DMS79 (cell line): Measurements from ENCODE around the gene PDHX.
"Not testable (repeated sequence)": the region's sequence is repeated elsewhere in the genome, so short reads cannot be mapped to it uniquely, and the experiment has no call there.

Experiments
- DNase-seq: peaks from one replicate; lab custom pipeline; 2025; lab: John Stamatoyannopoulos, UW

The PDHX gene

DNA sequence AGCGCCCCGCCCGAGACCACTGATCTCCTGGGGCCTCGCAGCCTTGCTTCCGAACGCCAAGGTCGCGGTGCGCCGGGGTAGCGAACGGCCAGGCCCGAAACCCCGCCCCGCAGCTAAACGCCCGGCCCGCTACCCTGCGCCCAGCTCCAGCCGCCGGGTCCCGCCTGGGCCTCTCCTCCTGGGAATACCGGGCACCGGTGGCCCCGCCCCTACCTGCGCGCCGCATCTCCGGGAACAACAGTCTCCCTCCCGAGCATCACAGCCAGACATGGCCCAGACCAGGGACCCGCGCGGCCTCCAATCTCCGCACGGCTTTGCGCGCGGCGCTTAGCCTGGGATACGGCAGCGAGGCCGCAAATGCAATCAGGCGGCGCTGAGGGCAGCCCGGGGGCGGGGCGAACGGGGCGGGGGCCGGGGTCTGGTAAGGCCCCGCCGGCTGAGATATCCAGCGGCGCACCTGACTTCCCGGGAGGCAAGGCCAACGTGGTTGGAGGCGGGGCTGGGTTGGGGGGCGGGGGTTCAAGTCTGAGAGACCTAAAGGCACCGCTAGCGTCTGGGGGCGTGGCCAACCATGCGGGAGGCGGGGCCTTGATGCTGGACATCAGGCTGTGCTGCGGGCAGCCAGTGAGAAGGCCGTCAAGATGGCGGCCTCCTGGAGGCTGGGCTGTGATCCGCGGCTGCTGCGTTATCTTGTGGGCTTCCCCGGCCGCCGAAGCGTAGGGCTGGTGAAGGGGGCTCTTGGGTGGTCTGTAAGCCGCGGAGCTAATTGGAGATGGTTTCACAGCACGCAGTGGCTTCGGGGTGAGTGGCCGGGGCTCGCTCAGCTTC is at the start of gene PDHX, which contains the start of gene APIP:
Gene PDHX (plus strand): TSS at position 604 of the 828 bp plus-strand sequence. CDS start 38 bp downstream, at position 642.
Gene APIP (minus strand): TSS at position 365 of the 828 bp plus-strand sequence. CDS start 95 bp downstream, at position 270.
- peak; percentile 97 for DNase-seq

DNA sequence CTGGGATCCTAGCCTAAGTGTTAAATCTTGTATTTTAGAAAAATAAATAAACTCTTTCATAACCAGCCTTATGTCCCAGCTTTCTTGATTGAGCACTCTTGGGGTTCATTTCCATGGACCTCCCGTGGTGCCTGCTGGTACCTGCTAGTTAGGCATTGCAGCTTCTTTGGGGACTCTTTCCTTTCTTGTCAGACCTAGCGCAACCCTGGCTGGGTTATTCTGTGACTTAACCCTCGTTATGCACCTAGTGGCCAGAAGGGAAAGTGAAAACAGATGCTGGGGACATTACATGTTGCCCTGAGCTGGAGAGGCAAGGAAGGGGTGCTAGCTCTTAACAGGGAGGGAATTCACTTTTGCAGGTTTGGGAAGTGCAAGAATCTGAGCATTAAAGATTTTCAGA is 47.0 kb upstream of the PDHX start:
- no peak for DNase-seq

DNA sequence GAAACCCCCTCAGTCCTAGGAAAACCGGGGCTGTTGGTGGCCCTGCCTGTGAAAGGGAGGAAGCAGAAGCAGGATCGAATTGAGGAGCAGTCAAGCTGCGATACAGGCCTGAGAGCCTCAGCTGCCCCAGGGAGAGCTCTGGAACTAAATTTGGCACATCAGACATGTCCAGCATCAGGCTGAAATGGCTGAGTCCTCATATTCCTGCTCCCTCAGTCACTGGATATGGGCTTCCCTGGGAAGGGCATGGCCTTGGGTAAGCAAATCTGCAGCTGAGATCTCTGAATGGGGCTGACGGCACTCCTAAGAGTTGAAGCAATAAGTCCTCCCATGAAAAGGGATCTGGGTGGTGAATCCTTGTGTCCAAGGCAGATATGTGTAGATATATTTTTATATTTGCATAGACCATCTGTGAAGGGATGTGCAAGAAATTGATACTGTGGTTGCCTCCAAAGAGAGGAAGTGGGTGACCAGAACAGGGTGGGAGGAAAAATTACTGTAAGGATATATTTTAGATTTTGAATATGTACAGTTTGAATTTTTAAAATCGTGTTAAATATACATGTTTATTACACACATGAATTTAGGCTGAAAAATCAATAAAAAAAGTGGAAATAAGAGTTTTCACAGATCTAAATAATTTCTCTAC is 45.7 kb upstream of the PDHX start:
- no peak for DNase-seq

DNA sequence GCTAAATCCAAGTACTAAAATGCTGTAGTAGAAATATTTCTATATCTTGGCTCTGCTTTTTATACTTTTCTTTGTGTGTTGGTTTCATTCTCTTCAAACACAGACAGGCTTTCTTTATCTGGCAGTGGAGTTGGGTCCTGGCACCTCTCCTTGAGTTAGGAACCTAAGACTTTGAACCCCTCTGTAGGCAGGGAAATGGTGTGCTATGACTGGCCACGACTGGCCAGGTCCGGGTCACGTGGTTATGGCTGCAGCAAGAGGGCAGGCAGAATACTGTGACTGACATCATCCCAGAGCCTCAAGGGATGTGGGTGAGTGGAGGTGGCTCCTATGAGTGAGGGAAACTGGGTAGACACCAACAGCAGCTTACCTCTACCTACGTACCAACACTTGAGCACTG is 42.2 kb upstream of the PDHX start:
- DNase-seq: no peak

DNA sequence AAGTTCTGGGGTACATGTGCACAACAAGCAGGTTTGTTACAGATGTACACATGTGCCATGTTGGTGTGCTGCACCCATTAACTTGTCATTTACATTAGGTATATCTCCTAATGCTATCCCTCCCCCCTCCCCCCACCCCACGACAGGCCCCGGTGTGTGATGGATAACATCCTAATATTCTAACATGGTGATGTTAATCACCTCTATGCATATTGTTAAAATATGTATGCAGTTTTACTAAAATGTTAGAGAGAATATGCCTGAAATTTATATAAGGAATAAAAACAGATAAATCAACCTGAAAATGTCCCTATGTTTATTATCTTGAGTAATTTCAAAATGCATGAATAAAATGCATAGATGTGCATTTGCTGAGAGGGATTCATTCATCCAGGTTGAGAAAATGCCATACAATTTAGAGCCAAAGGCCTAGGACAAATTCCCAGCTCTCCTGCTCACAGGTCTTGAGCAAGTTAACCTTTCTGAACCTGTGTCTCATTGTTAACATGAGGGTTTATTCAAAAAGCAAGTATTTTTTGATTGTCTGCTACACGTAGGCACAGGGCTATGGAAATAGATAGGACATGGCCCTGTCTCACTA is 38.9 kb upstream of the PDHX start:
- no peak for DNase-seq

DNA sequence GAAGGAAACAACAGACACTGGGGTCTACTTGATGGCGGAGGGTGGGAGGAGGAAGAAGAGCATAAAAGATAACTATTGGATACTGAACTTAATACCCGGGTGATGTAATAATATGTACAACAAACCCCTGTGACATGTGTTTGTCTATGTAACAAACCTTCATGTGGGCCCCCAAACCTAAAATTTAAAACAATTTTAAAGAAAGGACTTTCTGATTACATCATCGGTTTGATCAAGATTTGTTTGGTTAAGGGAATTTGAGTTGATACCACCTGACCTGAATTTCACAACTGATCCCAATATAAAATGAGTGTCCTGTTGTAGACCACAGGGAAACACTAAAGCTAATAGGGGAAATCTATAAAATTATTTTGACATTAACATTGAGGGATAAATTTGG is 34.5 kb upstream of the PDHX start:
- DNase-seq: no peak

DNA sequence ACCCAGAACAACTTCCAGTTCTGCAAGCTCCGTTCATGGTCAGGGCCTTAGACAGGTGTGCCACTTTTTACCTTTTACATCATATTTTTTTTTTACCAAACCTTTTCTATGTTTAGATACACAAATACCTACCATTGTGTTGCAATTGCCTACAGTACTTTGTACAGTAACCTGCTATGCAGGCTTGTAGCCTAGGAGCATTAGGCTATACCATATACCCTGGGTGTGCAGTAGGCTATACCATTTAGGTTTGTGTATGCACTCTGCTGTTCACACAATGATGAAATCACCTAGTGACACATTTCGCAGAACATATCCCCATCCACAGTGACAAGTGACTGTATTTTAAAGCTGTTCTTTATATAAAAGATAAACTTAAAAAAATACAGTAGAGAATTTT is 29.8 kb upstream of the PDHX start:
- no peak for DNase-seq

DNA sequence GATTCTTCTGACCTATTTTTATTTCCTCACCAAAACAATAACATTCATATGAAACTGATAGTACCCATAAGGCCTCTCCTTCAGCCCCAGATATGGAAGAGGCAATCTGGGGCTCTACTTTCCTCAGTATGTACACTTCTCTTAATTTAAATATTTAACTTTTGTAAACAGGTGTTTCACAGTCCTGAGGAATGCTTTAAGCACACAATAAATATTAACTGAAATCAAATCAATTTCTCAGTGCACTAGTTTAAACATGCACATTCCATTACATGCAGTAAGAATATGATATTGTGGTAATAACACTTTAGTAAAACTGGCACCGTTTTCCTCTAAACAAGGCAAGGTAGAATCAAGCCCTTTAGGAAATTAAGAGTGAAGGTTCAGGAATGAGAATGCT is 29.2 kb upstream of the PDHX start:
- DNase-seq: no peak

DNA sequence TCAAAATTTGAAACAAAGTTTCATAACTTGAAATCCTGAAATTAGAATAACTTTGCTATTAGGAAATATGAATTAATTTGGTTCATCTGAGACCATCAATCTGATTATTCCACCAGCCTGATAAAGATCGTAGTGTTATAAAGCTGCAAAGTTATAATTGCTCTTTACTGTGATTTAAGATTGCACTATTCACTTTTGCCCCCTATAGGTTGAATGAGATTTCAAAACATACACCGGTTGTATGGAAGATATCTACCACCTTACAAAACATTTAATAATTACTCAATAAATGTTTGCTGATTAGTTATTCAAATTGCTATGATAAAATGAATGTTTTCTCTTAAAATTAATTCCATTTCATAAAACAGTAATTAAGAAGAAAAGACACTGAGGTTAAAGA is 26.3 kb upstream of the PDHX start:
- DNase-seq: no peak

DNA sequence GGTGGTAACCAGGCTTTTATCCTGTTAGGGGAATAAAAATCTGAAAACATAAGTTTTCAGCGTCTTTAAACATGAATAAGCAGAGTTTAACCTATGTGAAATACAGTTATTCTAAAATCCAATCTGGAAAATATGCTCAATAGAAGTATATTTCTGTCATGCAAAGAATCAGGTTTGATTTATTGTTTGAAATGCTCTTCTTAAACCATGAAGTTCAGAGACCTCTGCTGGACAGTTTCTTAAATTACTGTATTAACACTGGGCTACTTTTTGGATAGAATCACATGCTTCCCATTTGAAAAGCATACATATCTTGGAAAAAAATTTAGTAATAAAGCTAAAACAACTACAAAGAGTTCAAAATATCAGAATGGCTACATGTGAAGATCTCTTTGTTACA is 25.6 kb upstream of the PDHX start:
- peak; percentile 6 for DNase-seq

DNA sequence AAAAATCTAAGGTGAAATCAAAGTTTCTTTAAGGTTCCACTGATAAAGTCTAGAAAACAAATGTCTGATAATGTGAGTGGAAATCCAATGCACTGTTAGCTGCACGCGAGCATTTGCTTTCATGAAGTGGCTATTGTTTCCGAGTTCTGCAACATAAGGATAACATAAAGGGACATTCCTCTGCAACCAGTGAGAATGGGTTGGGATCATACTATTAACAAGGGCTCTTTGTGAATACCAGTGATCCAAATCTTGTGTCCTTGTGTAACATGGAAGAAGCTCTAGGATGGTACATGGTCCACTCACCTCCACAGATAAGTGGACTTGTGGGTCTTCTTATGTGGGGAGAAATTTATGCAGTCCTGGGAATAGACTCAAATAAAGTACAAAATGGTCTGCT is 24.8 kb upstream of the PDHX start:
- no peak for DNase-seq

DNA sequence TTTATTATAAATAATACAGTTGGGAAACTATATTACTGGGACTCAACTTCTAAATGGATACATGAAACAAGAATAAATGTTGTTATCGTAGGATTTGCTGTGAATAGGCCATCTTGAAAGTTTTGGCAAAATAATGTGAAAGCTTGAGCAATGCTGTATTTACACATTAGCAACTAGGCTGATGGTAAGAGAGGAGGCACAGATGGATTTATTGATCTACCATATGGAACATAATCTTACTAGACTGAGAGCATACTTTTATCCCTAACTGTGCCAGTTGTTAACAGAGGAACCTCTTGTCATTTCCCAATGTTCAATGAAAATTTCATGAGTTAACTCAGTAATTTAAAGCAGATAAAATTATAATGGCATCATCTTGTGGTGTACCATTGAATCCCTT is 23.0 kb upstream of the PDHX start:
- no peak for DNase-seq

DNA sequence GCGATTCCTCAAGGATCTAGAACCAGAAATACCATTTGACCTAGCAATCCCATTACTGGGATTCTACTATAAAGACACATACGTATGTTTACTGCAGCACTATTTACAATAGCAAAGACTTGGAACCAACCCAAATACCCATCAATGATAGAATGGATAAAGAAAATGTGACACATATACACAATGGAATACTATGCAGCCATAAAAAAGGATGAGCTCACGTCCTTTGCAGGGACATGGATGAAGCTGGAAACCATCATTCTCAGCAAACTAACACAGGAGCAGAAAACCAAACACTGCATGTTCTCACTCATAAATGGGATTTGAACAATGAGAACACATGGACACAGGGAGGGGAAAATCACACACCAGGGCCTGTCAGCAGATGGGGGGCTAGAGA is 20.2 kb upstream of the PDHX start:
- DNase-seq: not testable (repeated sequence)

DNA sequence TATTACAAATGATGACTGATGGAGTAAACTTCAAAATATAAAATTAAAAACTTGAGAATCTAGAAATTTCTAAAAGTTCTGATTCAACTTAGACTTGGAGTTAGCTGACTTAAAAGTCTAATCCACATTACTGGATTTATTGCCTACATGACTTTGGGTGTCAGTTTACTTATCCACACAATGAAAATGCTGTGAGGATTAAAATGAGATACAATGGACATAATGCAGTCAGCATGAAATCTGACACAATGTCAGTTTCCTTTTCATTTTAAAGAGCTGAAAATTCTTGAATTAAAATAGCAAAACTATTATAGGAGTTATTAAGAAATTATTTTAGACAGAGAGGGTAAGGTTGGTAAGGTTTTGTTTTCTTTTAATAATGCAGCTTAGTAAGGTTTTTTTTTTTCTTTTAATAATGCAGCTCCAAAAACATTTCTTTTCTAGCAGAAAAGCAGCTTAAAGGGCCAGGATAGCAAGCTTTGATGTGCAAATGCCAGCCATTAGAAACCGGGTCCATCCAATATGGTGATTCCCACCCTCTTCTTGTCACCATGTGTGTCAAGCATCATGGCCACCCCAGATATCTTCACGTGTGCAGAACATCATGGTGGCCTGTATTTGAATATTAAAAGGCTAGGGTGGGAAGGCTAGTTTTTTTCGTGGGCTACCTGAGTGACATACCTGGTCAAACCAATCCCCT is 19.1 kb upstream of the PDHX start:
- DNase-seq: no peak

DNA sequence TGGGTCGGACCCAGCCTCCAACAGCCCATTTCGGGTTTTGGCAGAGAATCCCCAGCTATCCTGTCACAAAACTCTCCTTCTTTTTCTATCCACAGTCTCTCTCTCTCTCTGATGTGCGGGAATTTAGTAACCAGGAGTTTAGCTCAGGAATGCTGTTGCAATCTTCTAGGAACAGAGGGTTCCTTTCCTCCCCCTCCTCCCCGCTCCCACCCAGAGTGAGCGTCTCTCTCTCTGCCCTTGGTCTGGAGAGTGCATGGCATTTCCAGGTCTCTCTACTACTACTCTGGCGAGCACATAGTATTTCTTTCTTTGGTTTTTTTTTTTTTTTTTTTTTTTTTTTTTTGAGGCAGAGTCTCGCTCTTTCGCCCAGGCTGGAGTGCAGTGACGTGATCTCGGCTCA is 17.9 kb upstream of the PDHX start:
- no peak for DNase-seq

DNA sequence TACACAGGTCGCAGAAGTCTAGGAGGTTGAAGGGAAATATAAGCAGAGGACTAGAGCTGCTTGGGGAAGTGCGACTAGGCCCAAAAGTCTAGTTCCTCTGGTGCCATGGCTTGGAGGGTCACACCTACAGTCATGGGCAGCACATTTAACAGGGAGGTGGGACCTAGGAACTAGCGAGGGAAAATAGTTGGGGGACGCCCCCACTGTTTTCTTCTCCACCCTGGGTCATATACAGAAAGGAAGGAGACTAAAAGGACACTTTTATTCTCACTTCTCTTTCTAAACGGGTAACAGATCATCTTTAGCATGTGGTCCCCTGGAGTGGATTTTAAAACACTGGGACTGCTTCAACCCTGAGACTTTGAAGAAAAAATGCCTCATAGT is 16.8 kb upstream of the PDHX start:
- no peak for DNase-seq

DNA sequence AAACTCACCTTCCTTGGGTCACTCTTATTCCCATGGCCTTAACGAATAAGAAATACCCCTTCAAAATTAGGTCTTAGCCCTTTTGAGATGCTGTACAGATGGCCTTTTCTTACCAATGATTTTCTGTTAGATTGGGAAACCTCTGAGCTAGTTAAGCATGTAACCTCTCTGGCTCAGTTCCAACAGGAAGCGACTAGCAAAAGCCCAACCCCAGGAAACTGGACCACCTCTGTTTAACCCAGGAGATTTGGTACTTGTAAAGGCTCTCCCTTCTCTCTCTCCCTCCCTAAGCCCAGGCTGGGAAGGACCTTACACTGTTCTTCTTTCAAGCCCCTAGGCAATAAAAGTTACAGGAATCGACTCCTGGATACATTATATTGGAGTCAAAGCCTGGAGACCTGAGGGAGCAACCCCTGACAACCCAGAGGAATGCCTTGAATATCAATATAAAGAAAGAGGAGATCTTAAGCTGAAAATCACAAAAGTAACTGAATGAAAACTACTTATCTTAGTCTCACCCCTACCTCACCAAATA is 11.9 kb upstream of the PDHX start:
- DNase-seq: no peak

DNA sequence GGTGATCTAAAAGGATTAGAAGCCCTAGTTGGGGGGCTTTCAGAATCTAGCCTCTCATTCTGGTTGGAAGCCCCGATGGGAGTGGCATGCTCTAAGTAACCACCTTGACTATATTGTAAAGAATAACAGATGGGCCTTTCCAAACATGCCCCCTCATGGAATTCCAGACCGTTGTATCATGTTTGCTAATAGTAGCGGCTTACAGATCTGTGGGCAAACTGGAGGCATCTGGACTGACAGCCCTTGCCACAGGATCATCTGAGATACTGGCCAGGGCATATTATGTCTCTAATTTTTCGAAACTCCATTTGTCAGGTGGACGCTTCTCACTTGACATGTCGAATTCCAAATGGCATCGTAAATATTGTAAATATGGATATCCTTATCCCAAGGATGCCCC is 10.8 kb upstream of the PDHX start:
- no peak for DNase-seq

DNA sequence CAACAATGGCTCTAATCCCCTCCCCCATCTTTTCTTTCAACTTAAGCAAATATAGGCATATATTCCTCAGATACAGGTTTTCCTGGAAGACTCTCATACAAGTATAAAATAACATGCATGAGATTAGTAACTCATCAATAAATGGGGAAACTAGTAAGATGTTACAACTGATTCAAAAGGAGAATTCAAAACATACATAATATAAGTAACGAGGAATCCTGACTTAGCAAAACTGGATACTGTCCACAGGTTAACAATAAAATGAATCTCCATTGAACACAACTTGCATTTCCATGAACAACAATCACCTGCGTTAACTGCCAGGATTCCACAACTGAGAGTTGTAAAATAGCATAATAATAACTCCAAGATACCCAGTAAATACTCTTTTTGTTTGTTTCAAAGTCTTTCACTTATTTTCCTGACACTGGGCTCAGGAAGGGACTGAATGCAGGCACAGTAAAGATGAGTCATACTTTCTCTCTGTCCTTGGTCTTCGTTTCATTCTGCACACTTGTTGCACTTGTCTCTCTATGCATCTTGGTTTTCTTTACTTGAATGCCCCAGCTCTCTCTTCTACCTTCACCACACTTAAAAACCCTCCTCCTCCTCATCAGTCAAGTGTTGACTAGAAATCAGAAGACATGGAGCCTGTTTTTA is 8.4 kb upstream of the PDHX start:
- no peak for DNase-seq

DNA sequence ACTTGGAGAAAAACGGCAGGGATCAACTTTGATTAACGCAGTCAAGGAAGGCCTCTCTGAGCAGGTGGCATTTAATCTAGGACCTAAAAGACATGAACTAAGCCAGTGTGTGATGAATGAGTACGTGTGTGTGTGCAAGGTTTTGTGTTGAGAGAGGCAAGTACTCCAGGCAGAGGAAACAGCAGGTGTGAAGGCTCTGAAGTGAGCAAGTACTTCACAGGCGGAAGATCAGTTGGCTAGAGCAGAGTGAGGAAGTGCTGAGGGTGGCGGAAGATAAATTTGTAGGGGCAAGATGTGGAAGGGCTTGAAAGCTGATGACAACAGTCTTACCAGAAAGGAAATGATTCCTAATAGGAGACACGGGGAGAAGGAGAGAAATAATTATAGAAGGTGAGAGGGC is 7.0 kb upstream of the PDHX start:
- DNase-seq: no peak

DNA sequence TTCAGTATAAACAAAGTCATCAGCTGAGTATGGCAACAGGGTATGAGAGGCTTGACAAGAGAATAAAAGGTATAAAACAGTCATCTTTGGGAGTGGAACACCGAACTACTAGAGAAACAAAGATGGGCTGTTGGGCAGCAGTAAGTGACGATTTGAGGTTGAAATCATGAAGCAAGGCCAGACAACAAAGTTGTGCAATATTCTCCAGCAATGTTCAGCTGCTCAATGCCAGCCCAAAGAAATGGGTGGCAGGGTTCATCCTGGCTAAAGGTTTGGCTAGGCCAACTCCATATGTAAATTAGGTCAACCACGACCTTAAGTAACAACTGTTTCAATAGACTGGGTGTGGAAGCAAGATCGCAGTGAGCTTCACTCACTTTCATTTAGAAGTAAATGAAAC is 6.5 kb upstream of the PDHX start:
- no peak for DNase-seq

DNA sequence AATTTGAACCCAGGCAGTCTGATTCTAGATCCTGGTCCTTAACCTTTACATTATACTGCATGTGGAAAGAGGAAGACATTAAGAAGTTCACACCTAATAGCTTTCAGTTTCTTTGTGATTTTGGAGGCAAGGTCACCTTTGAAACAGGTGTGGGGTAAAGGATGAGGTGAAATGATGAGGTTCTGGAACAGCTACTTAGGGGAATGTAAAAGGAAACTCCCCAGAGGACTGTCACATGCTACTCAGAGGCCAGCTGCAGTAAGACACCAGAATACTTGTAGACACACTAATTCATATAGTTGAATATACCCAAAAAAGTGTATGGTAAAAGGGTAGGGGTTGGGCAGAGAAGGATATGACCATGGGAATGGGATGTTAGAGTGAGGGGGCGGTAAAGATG is 5.6 kb upstream of the PDHX start:
- DNase-seq: no peak
